Endothelial cell of umbilical vein (primary cell): Measurements from ENCODE around the gene MDH1. TPM values are rescaled to one million over a fixed set of nuclear protein-coding genes. Genes with fewer than 3 reads are reported as not detected.

ENCODE experiments used
- BruUV-seq: library from RNA; stranded (reverse); fragments of 400-500 nt; replicated peaks from 2 replicates; lab custom pipeline; 2021; lab: Mats Ljungman, UMichigan
- CTCF ChIA-PET: fragments of 300-600, 350-600 bp; sonication (Branson Sonifier 250); formaldehyde crosslinking; loops from one replicate; lab custom pipeline; 2021; ENCODE audit warnings: antibody characterized with exemption, inconsistent platforms; lab: Charles Lee
- POLR2A ChIA-PET: fragments of 300-600, 350-600 bp; sonication (Branson Sonifier 250); formaldehyde crosslinking; loops from one replicate; lab custom pipeline; 2021; ENCODE audit warnings: antibody characterized with exemption, inconsistent platforms; lab: Charles Lee
- DNase-seq: peaks from one replicate; pipeline ENCODE4 v3.0.0-alpha.2; 2011; ENCODE audit warnings: low read depth, low spot score
- FAIRE-seq: peaks from 2 replicates; lab custom pipeline; 2011; peaks lifted over from hg19 to GRCh38; lab: Jason Lieb, UNC
- H2AFZ ChIP-seq: 2 replicates; pipeline ENCODE4 v1.6.0; 2012; ENCODE audit warnings: low read depth, low read length, control low read depth, inconsistent platforms
- H3K27ac ChIP-seq: 2 replicates; pipeline ENCODE4 v1.5.1; 2011; ENCODE audit warnings: low read depth, mild to moderate bottlenecking, control low read depth, low read length, moderate library complexity; ENCODE audit not compliant: insufficient read depth
- H3K27me3 ChIP-seq, 2 experiments: 2 replicates each; pipeline versions ENCODE4 v1.6.0 to v1.6.1; 2011; ENCODE audit warnings: low read length in 2 of 2, mixed read lengths in 1 of 2; ENCODE audit not compliant: control insufficient read depth in 2 of 2, insufficient read depth in 2 of 2
- H3K36me3 ChIP-seq, 2 experiments: 2 replicates in 1 of 2; 3 replicates in 1 of 2; pipeline ENCODE4 v1.5.1; 2011; ENCODE audit warnings: low read length in 2 of 2, mild to moderate bottlenecking in 1 of 2, moderate library complexity in 1 of 2; ENCODE audit not compliant: control insufficient read depth in 2 of 2, insufficient read depth in 2 of 2; ENCODE audit errors: extremely low read depth in 1 of 2
- H3K4me1 ChIP-seq: 3 replicates; pipeline ENCODE4 v1.5.1; 2011; ENCODE audit warnings: mild to moderate bottlenecking, low read length; ENCODE audit not compliant: control insufficient read depth, insufficient read depth; ENCODE audit errors: extremely low read depth
- H3K4me2 ChIP-seq: 2 replicates; pipeline ENCODE4 v1.6.1; 2011; ENCODE audit warnings: low read length, control low read depth, mixed read lengths; ENCODE audit not compliant: insufficient read depth
- H3K4me3 ChIP-seq, 3 experiments: fragments of 200-600 bp in 1 of 3; sonication (generic), shearing (Covaris generic) in 1 of 3; replicated peaks in 1 of 3; 2 replicates each; pipeline ENCODE4 v1.5.1; 2011 to 2016; ENCODE audit warnings: control low read depth in 3 of 3, low read length in 3 of 3, mild to moderate bottlenecking in 2 of 3, inconsistent platforms in 1 of 3, low read depth in 1 of 3, moderate library complexity in 1 of 3; ENCODE audit not compliant: insufficient read depth in 1 of 3
- H3K79me2 ChIP-seq: 2 replicates; pipeline ENCODE4 v1.6.0; 2012; ENCODE audit warnings: low read length, inconsistent platforms; ENCODE audit not compliant: control insufficient read depth, insufficient read depth
- H3K9ac ChIP-seq: replicated peaks from 2 replicates; pipeline ENCODE3; 2011; ENCODE audit warnings: low read length, control low read depth; ENCODE audit not compliant: insufficient read depth; ENCODE audit errors: extremely low read depth
- H3K9me1 ChIP-seq: replicated peaks from 3 replicates; pipeline ENCODE4 v1.6.0; 2011; ENCODE audit warnings: mild to moderate bottlenecking, low read length; ENCODE audit not compliant: control insufficient read depth, insufficient read depth; ENCODE audit errors: extremely low read depth
- H3K9me3 ChIP-seq: replicated peaks from 2 replicates; pipeline ENCODE4 v1.5.1; 2012; ENCODE audit warnings: low read length, inconsistent platforms; ENCODE audit not compliant: control insufficient read depth, insufficient read depth
- H4K20me1 ChIP-seq: replicated peaks from 2 replicates; pipeline ENCODE3; 2011; ENCODE audit warnings: mild to moderate bottlenecking, low read length; ENCODE audit not compliant: control insufficient read depth, insufficient read depth; ENCODE audit errors: extremely low read depth
- POLR2A ChIP-seq: IDR thresholded peaks from 2 replicates; pipeline ENCODE4 v1.6.1; 2012; ENCODE audit warnings: low read depth, mild to moderate bottlenecking, control low read depth, low read length
- POLR2AphosphoS5 ChIP-seq: IDR thresholded peaks from 2 replicates; pipeline ENCODE4 v1.6.1; 2012; ENCODE audit warnings: low read depth, mild to moderate bottlenecking, control low read depth, low read length, moderate library complexity; ENCODE audit not compliant: insufficient read depth
- dilution Hi-C: fragments of 300-500 bp; cut with MboI; formaldehyde crosslinking; loops from one replicate; pipeline ENCODE4 v1.15.0; 2019; ENCODE audit warnings: low sequenced_read_pairs; ENCODE audit not compliant: extremely low pct_ligation_motif_present
- intact Hi-C: fragments of 100-400 bp; cut with micrococcal nuclease; formaldehyde crosslinking; loops from one replicate; pipeline ENCODE4 v1.10.0; 2022
- polyA plus RNA-seq, 4 experiments: library from polyadenylated mRNA; depleted of rRNA in 3 of 4; stranded (reverse) in 3 of 4; unstranded in 1 of 4; fragments of >200 nt; gene quantifications; 2 replicates each; pipeline versions ENCODE4 v1.2.1 to v1.2.3, GENCODE V29; 2011 to 2012; ENCODE audit warnings: missing spikeins in 1 of 4
- total RNA-seq: library from RNA; stranded (reverse); gene quantifications from 2 replicates; pipeline ENCODE4 v1.2.3, GENCODE V29; 2021

Gene MDH1
- total and polyA plus RNA-seq, 2 donors (not counting 3 experiments of a cell fraction or from before 2014, with no cell fraction given), result 107 to 121 TPM

DNA sequence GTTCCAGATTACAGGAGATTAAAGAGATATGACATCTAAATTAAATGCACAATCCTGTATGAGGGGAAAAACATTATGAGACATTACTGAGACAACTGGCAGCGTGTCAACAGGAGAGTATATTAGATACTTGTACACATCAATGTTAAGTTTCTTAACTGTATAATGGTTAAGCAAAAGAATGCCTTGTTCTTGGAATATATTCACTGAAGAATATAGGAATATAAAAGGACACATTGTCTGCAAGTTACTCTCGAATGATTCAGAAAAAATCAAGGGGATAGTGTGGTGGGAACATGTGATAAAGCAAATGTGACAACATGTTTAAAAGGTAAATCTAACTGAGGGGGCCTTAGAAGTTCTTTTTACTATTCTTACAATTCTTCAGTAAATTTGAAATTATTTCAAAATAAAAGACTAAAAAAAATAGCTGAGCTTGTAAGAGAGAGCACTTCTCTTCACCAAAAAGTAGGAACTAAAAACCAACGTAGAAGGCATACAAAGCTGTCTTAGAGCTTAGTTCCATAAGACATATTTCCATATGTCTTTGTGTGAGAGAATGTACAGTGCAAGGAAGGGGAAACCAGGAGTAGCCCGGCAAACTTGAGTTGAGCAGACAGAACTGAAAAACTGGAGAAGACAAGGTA, 8.0 kb upstream of the MDH1 start:
- no peak for DNase-seq
- TF ChIP-seq POLR2A, result no peak
- no peaks in the 10 kb centered on the region for H3K9me3 ChIP-seq
- dilution Hi-C loops (no loop called here), intact Hi-C loops (no loop called here)
- H3K27me3 ChIP-seq, result no peaks in the 10 kb centered on the region
- H2AFZ ChIP-seq, result peak overlapping the region; percentile 51
- no TSS peak for BruUV-seq
- ChIA-PET POLR2A (no interaction called here), CTCF (no interaction called here)
- no peaks in the 10 kb centered on the region for H3K4me1 ChIP-seq
- no peak overlapping the region for H3K4me2 ChIP-seq
- no peak for FAIRE-seq
- no peaks in the 10 kb centered on the region for H3K9me1 ChIP-seq
- H3K4me3 ChIP-seq, result no peak overlapping the region
- no peaks in the 10 kb centered on the region for H3K79me2 ChIP-seq
- H3K36me3 ChIP-seq, result no peaks in the 10 kb centered on the region
- H3K27ac ChIP-seq, result no peak overlapping the region
- no peaks in the 10 kb centered on the region for H4K20me1 ChIP-seq
- no peak overlapping the region for H3K9ac ChIP-seq

DNA sequence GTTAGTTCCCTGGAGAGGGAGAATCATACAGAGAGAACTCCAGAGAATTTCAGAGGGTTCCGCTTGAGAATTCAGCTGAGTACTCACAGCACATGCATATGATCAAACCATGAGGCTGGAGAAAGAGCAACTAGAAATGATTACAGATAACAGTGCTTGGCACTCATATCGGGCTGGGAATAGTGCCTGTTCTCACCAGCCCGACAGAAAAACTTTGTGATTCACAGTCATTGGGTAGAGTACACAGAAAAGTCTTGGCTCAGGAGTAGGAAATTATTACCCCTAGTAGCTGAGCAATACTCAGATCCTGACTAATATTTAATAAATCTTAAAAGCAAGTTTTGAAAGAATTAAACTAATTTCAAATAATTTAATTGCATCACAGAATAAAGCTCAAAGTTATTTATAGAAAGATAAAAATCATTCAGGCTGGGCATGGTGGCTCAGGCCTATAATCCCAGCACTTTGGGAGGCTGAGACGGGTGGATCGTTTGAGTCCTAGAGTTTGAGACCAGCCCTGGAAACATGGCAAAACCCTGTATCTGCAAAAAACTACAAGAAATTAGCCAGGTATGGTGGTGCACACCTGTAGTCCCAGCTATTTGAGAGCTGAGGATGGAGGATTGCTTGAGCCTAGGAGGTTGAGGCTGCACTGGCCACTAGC, 7.3 kb upstream of the MDH1 start:
- Histone ChIP-seq H3K4me3 (no peak overlapping the region), H3K79me2 (no peaks in the 10 kb centered on the region), H3K9me3 (no peaks in the 10 kb centered on the region), H3K4me2 (no peak overlapping the region), H3K4me1 (no peaks in the 10 kb centered on the region), H4K20me1 (no peaks in the 10 kb centered on the region), H3K9ac (no peak overlapping the region), H3K27ac (no peak overlapping the region), H3K27me3 (no peaks in the 10 kb centered on the region), H3K9me1 (no peaks in the 10 kb centered on the region), H2AFZ (peak overlapping the region; percentile 51), H3K36me3 (no peaks in the 10 kb centered on the region)
- intact Hi-C loops (no loop called here), dilution Hi-C loops (no loop called here)
- no TSS peak for BruUV-seq
- FAIRE-seq (no peak), DNase-seq (peak; percentile 66)
- TF ChIP-seq POLR2AphosphoS5, result no peak
- ChIA-PET CTCF (no interaction called here), POLR2A (no interaction called here)
